ENCODE data around the gene RAPSN. TPM values are rescaled to one million over a fixed set of nuclear protein-coding genes. Genes with fewer than 3 reads are reported as not detected.
A peak's percentile ranks its signal among the peaks of the same experiment; 100 is the strongest.

Gene RAPSN
- total and polyA plus RNA-seq, 2 donors (not counting 1 experiment from before 2014, with no cell fraction given), result 0.25 to 1.0 TPM

DNA sequence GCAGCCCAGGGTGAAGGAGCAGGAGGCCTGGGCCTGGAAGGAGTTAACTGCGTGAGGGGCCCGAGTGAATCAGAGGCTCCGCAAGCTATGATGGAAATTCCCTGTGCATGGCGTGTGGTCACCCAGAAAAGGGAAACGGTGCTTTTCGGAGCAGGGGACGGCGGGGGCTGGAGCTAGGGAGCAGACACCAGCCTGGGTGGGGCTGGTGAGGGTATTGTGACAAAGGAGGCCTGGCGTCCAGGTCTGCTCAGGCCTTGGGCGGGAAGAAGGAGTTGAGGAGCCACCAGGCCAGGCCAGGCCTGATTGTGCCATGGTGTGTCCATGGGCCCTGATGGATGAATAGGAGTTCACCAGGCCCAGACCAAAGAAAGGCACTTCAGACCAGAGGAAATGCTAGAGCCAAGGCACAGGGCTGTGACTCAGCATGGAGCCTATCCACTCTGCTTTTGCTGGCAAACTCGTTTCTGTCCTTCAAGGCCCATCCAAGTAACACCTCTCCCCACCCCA lies 57.8 kb downstream of the RAPSN start:
- H3K9ac ChIP-seq (ENCODE audit: low read length), result no peak overlapping the region
- no peak overlapping the region for H2AFZ ChIP-seq (ENCODE audit: insufficient read depth, low read depth, low read length, poor library complexity, severe bottlenecking)
- ATAC-seq (ENCODE audit: low read depth), result no peak
- Mint-ChIP-seq H3K27ac (peak overlapping the region; percentile 74), H3K9me3 (ENCODE audit: insufficient read depth) (no peaks in the 10 kb centered on the region), H3K27me3 (no peaks in the 10 kb centered on the region), H3K4me1 (peaks cover 57% of the 10 kb centered on the region), H3K4me3 (no peak overlapping the region)
- CTCF ChIA-PET, result interaction anchor here (1.4 to 5.7 kb wide), 5 partner anchors 12 to 20 kb away, joined by 4 to 72 read pairs (median 10); partner anchors contain the start of gene SPI1
- peaks cover 34% of the 10 kb centered on the region for H3K79me2 ChIP-seq (ENCODE audit: control insufficient read depth, insufficient read depth, low read length)
- TF ChIP-seq, protein P1, sequence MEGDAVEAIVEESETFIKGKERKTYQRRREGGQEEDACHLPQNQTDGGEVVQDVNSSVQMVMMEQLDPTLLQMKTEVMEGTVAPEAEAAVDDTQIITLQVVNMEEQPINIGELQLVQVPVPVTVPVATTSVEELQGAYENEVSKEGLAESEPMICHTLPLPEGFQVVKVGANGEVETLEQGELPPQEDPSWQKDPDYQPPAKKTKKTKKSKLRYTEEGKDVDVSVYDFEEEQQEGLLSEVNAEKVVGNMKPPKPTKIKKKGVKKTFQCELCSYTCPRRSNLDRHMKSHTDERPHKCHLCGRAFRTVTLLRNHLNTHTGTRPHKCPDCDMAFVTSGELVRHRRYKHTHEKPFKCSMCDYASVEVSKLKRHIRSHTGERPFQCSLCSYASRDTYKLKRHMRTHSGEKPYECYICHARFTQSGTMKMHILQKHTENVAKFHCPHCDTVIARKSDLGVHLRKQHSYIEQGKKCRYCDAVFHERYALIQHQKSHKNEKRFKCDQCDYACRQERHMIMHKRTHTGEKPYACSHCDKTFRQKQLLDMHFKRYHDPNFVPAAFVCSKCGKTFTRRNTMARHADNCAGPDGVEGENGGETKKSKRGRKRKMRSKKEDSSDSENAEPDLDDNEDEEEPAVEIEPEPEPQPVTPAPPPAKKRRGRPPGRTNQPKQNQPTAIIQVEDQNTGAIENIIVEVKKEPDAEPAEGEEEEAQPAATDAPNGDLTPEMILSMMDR (IDR thresholded peaks at IDR 0.05), result no peak
- TF ChIP-seq EZH2 (IDR thresholded peaks at IDR 0.05; ENCODE audit: borderline replicate concordance, insufficient read depth, low read depth, low read length, poor library complexity, severe bottlenecking), result no peak
- POLR2A ChIA-PET, result interaction anchor here (0.5 to 4.1 kb wide), 4 partner anchors 9 to 757 kb away, joined by 3 to 39 read pairs (median 4); partner anchors contain the start of gene SPI1
- DNase-seq, result peak; percentile 45
- no peaks in the 10 kb centered on the region for H4K20me1 ChIP-seq (ENCODE audit: control insufficient read depth, insufficient read depth, low read length, poor library complexity, severe bottlenecking)
- H3K9me3 ChIP-seq (ENCODE audit: control extremely low read depth in 1 of 3, control insufficient read depth in 2 of 3, insufficient read depth in 1 of 3, low read length in 2 of 3), result no peaks in the 10 kb centered on the region
- H3K4me2 ChIP-seq (replicated peaks; ENCODE audit: low read depth, low read length, poor library complexity, severe bottlenecking), result no peak overlapping the region
- no peaks in the 10 kb centered on the region for H3K27me3 ChIP-seq (replicated peaks in 1 of 4; ENCODE audit: control extremely low read depth in 1 of 4, control insufficient read depth in 3 of 4, insufficient read depth in 4 of 4, low read length in 3 of 4)
- 90% methylated on average over 11 of the region's 11 CpGs for WGBS (ENCODE audit: insufficient coverage)
- peaks cover 42 to 63% of the 10 kb centered on the region in 2 donors for H3K4me1 ChIP-seq (ENCODE audit: control insufficient read depth in 2 of 2, insufficient read depth in 2 of 2, low read length in 2 of 2)
- intact Hi-C loops (cut with micrococcal nuclease), result no loop called here
- no peaks in the 10 kb centered on the region for H3K36me3 ChIP-seq (replicated peaks in 1 of 2; ENCODE audit: control extremely low read depth in 1 of 2, control insufficient read depth in 1 of 2, extremely low read depth in 1 of 2, insufficient read depth in 2 of 2, low read length in 1 of 2)
- peak overlapping the region in 1 of 2 donors; percentile 5 for H3K27ac ChIP-seq (ENCODE audit: low read length in 2 of 2)
- no peak overlapping the region for H3K4me3 ChIP-seq (ENCODE audit: control extremely low read depth in 1 of 5, extremely low read depth in 1 of 5, insufficient read depth in 1 of 5, low read depth in 2 of 5, low read length in 4 of 5)

DNA sequence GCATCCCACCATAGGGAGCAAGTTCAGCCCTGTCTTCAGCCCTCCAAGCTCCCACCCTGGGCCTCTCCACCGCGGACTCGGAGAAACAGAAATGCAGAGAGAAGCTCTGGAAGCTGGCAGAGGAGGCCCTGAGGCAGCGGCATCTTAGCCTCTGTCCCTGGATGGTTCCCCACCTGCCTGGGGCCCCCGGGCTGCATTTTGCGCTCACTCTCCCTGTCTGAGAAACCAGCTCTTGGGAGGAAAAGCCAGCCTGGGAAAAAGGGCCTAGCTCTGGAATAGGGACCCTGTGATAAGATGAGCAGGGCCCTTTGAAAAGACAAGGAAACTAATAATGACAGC lies 58.5 kb downstream of the RAPSN start:
- Histone ChIP-seq H3K27ac (ENCODE audit: low read length in 2 of 2) (no peak overlapping the region), H3K27me3 (replicated peaks in 1 of 4; ENCODE audit: control extremely low read depth in 1 of 4, control insufficient read depth in 3 of 4, insufficient read depth in 4 of 4, low read length in 3 of 4) (no peaks in the 10 kb centered on the region), H3K4me1 (ENCODE audit: control insufficient read depth in 2 of 2, insufficient read depth in 2 of 2, low read length in 2 of 2) (peaks cover 35 to 56% of the 10 kb centered on the region in 2 donors), H3K4me3 (ENCODE audit: control extremely low read depth in 1 of 5, extremely low read depth in 1 of 5, insufficient read depth in 1 of 5, low read depth in 2 of 5, low read length in 4 of 5) (no peak overlapping the region), H3K9ac (ENCODE audit: low read length) (no peak overlapping the region), H4K20me1 (ENCODE audit: control insufficient read depth, insufficient read depth, low read length, poor library complexity, severe bottlenecking) (no peaks in the 10 kb centered on the region), H3K4me2 (replicated peaks; ENCODE audit: low read depth, low read length, poor library complexity, severe bottlenecking) (no peak overlapping the region), H2AFZ (ENCODE audit: insufficient read depth, low read depth, low read length, poor library complexity, severe bottlenecking) (no peak overlapping the region), H3K79me2 (ENCODE audit: control insufficient read depth, insufficient read depth, low read length) (peaks cover 31% of the 10 kb centered on the region), H3K9me3 (ENCODE audit: control extremely low read depth in 1 of 3, control insufficient read depth in 2 of 3, insufficient read depth in 1 of 3, low read length in 2 of 3) (no peaks in the 10 kb centered on the region), H3K36me3 (replicated peaks in 1 of 2; ENCODE audit: control extremely low read depth in 1 of 2, control insufficient read depth in 1 of 2, extremely low read depth in 1 of 2, insufficient read depth in 2 of 2, low read length in 1 of 2) (no peaks in the 10 kb centered on the region)
- ATAC-seq (ENCODE audit: low read depth) (no peak), DNase-seq (peak; percentile 1)
- TF ChIP-seq, protein P1 (IDR thresholded peaks at IDR 0.05), result no peak
- no peak for TF ChIP-seq EZH2 (IDR thresholded peaks at IDR 0.05; ENCODE audit: borderline replicate concordance, insufficient read depth, low read depth, low read length, poor library complexity, severe bottlenecking)
- no peaks in the 10 kb centered on the region for H3K27me3 Mint-ChIP-seq
- peak overlapping the region; percentile 74 for H3K27ac Mint-ChIP-seq
- intact Hi-C loops (cut with micrococcal nuclease), result no loop called here
- no peak overlapping the region for H3K4me3 Mint-ChIP-seq
- WGBS (ENCODE audit: insufficient coverage), result 99% methylated on average over 6 of the region's 6 CpGs
- ChIA-PET POLR2A (interaction anchor here (0.8 to 2.2 kb wide), 4 partner anchors 10 to 143 kb away, joined by 3 to 7 read pairs (median 4); partner anchors contain the start of gene SPI1), CTCF (interaction anchor here (0.8 to 5.7 kb wide), 4 partner anchors 12 to 17 kb away, joined by 3 to 72 read pairs (median 9); partner anchors contain the start of gene SPI1)
- peaks cover 49% of the 10 kb centered on the region for H3K4me1 Mint-ChIP-seq
- H3K9me3 Mint-ChIP-seq (ENCODE audit: insufficient read depth), result no peaks in the 10 kb centered on the region
